Suprapubic skin (tissue), 4 donors: ENCODE results near the gene MCCC2. TPM values are rescaled to one million over a fixed set of nuclear protein-coding genes. Genes with fewer than 3 reads are reported as not detected.

ENCODE experiments used
- DNase-seq, 2 donors: peaks; one replicate each; pipeline ENCODE4 v3.0.0-alpha.2; 2019; ENCODE audit warnings: low spot score in 2 of 2
- H3K27ac ChIP-seq: fragments of 200-600 bp; sonication (generic); one replicate; pipeline ENCODE4 v1.5.1; 2019
- H3K27me3 ChIP-seq: fragments of 200-600 bp; sonication (generic); one replicate; pipeline ENCODE4 v1.5.1; 2019
- H3K36me3 ChIP-seq: fragments of 200-600 bp; sonication (generic); one replicate; pipeline ENCODE4 v1.5.1; 2019
- H3K4me1 ChIP-seq: fragments of 200-600 bp; sonication (generic); one replicate; pipeline ENCODE4 v1.5.1; 2019
- H3K4me3 ChIP-seq: fragments of 200-600 bp; sonication (generic); one replicate; pipeline ENCODE4 v1.5.1; 2019; ENCODE audit warnings: mild to moderate bottlenecking
- H3K9me3 ChIP-seq: fragments of 200-600 bp; sonication (generic); one replicate; pipeline ENCODE4 v1.5.1; 2019
- CTCF ChIP-seq, 2 donors: fragments of 200-600 bp in 1 of 2; fragments of 450-650 bp in 1 of 2; sonication (generic) in 1 of 2; IDR thresholded peaks; one replicate each; pipeline ENCODE4 v1.5.1; 2016 to 2019; ENCODE audit warnings: antibody characterized with exemption in 2 of 2, mild to moderate bottlenecking in 1 of 2, moderate library complexity in 1 of 2
- EP300 ChIP-seq: sonication (generic); formaldehyde crosslinking; IDR thresholded peaks from one replicate; pipeline ENCODE4 v1.6.1; 2017; ENCODE audit warnings: antibody characterized with exemption
- POLR2A ChIP-seq, 2 donors: fragments of 450-650 bp; IDR thresholded peaks; one replicate each; pipeline ENCODE4 v1.6.1; 2017; ENCODE audit warnings: antibody characterized with exemption in 2 of 2, mild to moderate bottlenecking in 2 of 2, moderate library complexity in 2 of 2
- POLR2AphosphoS5 ChIP-seq, 3 donors: sonication (generic); formaldehyde crosslinking; IDR thresholded peaks; one replicate each; pipeline ENCODE4 v1.6.1; 2017; ENCODE audit warnings: antibody characterized with exemption in 3 of 3
- WGBS: methylation state at CpG from one replicate; pipeline ENCODE4 v1.1.5; 2018; 5-methylcytosine and 5-hydroxymethylcytosine counted together
- total RNA-seq, 4 donors: library from RNA; depleted of rRNA; stranded (reverse); fragments of >200 nt; gene quantifications; one replicate each; pipeline ENCODE4 v1.1.0, GENCODE V29; 2016

MCCC2 gene
- total RNA-seq, 4 donors from 2014 or later: 21.4 to 50.0 (median 35.8) TPM

DNA sequence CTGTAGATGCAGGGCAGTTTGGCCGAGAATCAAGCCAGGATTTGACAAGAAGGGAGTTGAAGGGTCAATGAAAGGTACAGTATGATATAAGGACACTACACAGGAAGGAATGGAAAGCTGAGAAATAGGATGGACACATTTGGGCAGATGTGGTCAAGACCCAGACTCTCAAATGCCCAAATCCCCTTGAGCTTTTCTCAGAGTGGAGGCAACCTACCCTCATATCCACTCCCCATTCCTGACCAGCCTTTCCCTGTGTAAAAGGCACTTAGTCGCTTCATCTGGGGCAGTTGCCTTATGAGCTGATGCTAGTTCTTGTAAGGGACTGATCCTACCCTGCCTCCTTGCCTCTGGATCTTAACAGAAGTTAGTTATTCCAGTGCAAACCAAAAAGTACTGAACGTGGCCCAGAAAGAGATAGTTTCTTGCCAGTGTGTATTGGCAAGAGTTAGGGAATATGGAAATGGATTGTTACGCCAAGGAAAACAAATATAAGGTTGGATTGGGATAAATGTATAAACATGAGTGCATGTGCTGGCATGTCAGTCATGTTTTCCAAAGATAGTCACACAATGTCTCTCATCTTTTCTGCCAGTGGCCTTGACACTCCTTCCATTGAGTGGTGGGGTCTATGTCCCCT, 4.1 kb upstream of the MCCC2 start:
- Histone ChIP-seq H3K36me3 (peaks cover 1% of the 10 kb centered on the region), H3K4me1 (peaks cover 12% of the 10 kb centered on the region), H3K27me3 (no peaks in the 10 kb centered on the region), H3K9me3 (no peaks in the 10 kb centered on the region), H3K27ac (no peak overlapping the region), H3K4me3 (no peak overlapping the region)
- WGBS: 67% methylated on average over 4 of the region's 4 CpGs
- TF ChIP-seq POLR2AphosphoS5 (IDR thresholded peaks at IDR 0.05) (no peak), POLR2A (IDR thresholded peaks at IDR 0.05) (no peak), CTCF (IDR thresholded peaks at IDR 0.05) (no peak), EP300 (no peak)
- DNase-seq: no peak

DNA sequence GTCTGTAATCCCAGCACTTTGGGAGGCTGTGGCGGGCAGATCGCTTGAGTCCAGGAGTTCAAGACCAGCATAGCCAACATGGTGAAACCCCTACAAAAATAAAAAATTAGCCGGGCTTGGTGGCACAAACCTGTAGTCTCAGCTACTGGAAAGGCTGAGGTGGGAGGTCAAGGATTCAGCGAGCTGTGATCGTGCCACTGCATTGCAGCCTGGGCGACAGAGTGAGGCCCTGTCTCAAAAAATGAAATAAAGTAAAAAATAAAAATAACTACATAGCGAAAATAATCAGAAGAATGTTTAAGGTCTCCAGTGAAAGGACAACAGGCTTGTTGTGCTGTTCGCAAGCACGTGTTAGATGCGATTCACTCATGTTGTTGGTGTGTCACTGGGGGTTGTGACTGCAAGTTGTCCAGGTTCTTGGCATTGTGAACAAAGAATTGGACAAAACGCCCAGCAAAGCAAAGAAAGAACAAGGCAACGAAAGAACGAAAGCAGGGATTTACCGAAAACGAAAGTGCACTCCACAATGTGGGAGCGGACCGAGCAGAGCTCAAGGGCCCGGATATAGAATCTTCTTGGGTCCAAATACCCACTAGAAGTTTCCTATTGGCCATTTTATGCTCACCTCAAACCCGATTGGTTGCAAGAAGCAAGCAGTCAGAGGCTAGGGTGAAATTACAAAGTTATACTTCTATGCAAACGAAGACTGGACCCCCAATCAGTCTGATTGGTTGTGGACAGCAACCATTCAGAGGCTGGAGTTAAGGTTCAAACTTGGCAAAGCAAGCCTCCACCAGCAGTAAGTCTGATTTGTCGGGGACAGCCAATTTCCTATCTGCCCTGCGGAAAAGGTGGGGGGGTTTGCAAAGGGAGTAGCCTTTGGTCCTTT, 844 bp upstream of the MCCC2 start:
- no peaks in the 10 kb centered on the region for H3K36me3 ChIP-seq
- no peaks in the 10 kb centered on the region for H3K9me3 ChIP-seq
- TF ChIP-seq POLR2A (IDR thresholded peaks at IDR 0.05) (no peak), EP300 (no peak), CTCF (IDR thresholded peaks at IDR 0.05) (no peak), POLR2AphosphoS5 (IDR thresholded peaks at IDR 0.05) (no peak)
- H3K4me3 ChIP-seq: peak overlapping the region; percentile 80
- no peaks in the 10 kb centered on the region for H3K27me3 ChIP-seq
- H3K4me1 ChIP-seq: peaks cover 32% of the 10 kb centered on the region
- peak overlapping the region; percentile 89 for H3K27ac ChIP-seq
- 84% methylated on average over 22 of the region's 22 CpGs for WGBS
- DNase-seq: no peak

- 82% methylated on average over 14 of the region's 19 CpGs for WGBS
- peaks cover 32% of the 10 kb centered on the region for H3K4me1 ChIP-seq
- peak overlapping the region; percentile 80 for H3K4me3 ChIP-seq
- peak overlapping the region; percentile 89 for H3K27ac ChIP-seq
- H3K9me3 ChIP-seq: no peaks in the 10 kb centered on the region
- no peak for DNase-seq
- no peaks in the 10 kb centered on the region for H3K27me3 ChIP-seq
- TF ChIP-seq POLR2AphosphoS5 (IDR thresholded peaks at IDR 0.05) (no peak), EP300 (no peak), POLR2A (IDR thresholded peaks at IDR 0.05) (no peak), CTCF (IDR thresholded peaks at IDR 0.05) (no peak)
- H3K36me3 ChIP-seq: no peaks in the 10 kb centered on the region
Measured at GRCh38 chr5:71587766-71588532, 809 bp downstream of the MCCC2 start.

- H3K9me3 ChIP-seq: no peaks in the 10 kb centered on the region
- H3K4me1 ChIP-seq: peaks cover 32% of the 10 kb centered on the region
- H3K4me3 ChIP-seq: peak overlapping the region; percentile 80
- no peak for DNase-seq
- H3K36me3 ChIP-seq: peaks cover 4% of the 10 kb centered on the region
- no peak for TF ChIP-seq CTCF (IDR thresholded peaks at IDR 0.05)
- no peak for TF ChIP-seq POLR2A (IDR thresholded peaks at IDR 0.05)
- no peak for TF ChIP-seq EP300
- TF ChIP-seq POLR2AphosphoS5 (IDR thresholded peaks at IDR 0.05): no peak
- H3K27me3 ChIP-seq: no peaks in the 10 kb centered on the region
- WGBS: 86% methylated on average over 2 of the region's 2 CpGs
- no peak overlapping the region for H3K27ac ChIP-seq
Measured at GRCh38 chr5:71588533-71588885, 1.4 kb downstream of the MCCC2 start.

DNA sequence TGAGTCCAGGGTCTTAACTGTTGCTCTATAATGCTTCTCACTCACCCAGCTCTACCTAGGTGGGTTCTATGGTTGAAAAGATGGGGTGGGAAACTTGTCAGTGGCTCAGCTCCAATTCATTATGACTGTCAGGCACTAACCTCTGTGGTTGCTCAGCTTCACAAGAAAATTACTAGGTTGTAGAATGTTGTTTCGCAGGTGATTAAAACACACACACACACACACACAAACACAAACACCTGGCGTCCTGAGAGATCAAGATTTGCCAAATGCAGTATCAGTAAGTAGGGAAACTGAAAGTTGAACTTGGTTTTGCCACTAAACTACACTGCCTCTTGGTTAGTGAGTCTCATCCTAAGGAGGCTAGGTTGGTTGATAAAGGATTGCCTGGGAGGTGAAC, 2.8 kb downstream of the MCCC2 start:
- Histone ChIP-seq H3K4me3 (no peak overlapping the region), H3K4me1 (peaks cover 32% of the 10 kb centered on the region), H3K27ac (no peak overlapping the region), H3K27me3 (no peaks in the 10 kb centered on the region), H3K9me3 (no peaks in the 10 kb centered on the region), H3K36me3 (peaks cover 4% of the 10 kb centered on the region)
- TF ChIP-seq POLR2A (IDR thresholded peaks at IDR 0.05) (no peak), POLR2AphosphoS5 (IDR thresholded peaks at IDR 0.05) (no peak), CTCF (IDR thresholded peaks at IDR 0.05) (no peak), EP300 (no peak)
- DNase-seq: no peak
- 64% methylated on average over 2 of the region's 2 CpGs for WGBS
